ENCODE data around the gene WNT16. TPM values are rescaled to one million over a fixed set of nuclear protein-coding genes. Genes with fewer than 3 reads are reported as not detected.
A peak's percentile ranks its signal among the peaks of the same experiment; 100 is the strongest.

Gene WNT16
- total and polyA plus RNA-seq, 2 experiments from 2014 or later = 0.45 to 0.73 TPM

- no peaks in the 10 kb centered on the region for H3K9me2 ChIP-seq (ENCODE audit: insufficient read depth)
- no peak for ATAC-seq
- no peaks in the 10 kb centered on the region for H3F3A ChIP-seq (replicated peaks; ENCODE audit: low read depth)
- no peaks in the 10 kb centered on the region for H3K27me3 Mint-ChIP-seq (ENCODE audit: insufficient read depth, low read depth, poor library complexity)
- H3K4me3 ChIP-seq = no peak overlapping the region
- H3K4me3 Mint-ChIP-seq = no peak overlapping the region
- TF ChIP-seq EZH2phosphoT487 (IDR thresholded peaks at IDR 0.05; ENCODE audit: unreplicated experiment) = no peak
- no peak for TF ChIP-seq CTCF (conservative IDR thresholded peaks at IDR 0.05; ENCODE audit: low read depth in 2 of 2)
- no peak for TF ChIP-seq ZNF114 (CRISPR knock-in tag; IDR thresholded peaks at IDR 0.05)
- no peak for TF ChIP-seq POLR2AphosphoS5 (IDR thresholded peaks at IDR 0.05; ENCODE audit: low read depth)
- no peak for TF ChIP-seq STAT1 (IDR thresholded peaks at IDR 0.05; ENCODE audit: unreplicated experiment)
- TF ChIP-seq ZNF331 (CRISPR knock-in tag; IDR thresholded peaks at IDR 0.05; ENCODE audit: low read depth) = no peak
- TF ChIP-seq CREB1 (CRISPR knock-in tag; IDR thresholded peaks at IDR 0.05; ENCODE audit: low read depth) = no peak
- TF ChIP-seq EZH2 (IDR thresholded peaks at IDR 0.05; ENCODE audit: low read depth, unreplicated experiment) = no peak
- TF ChIP-seq NANOG (IDR thresholded peaks at IDR 0.05; ENCODE audit: borderline replicate concordance) = no peak
- no peak for TF ChIP-seq JUNB (IDR thresholded peaks at IDR 0.05; ENCODE audit: unreplicated experiment)
- TF ChIP-seq, protein P1, sequence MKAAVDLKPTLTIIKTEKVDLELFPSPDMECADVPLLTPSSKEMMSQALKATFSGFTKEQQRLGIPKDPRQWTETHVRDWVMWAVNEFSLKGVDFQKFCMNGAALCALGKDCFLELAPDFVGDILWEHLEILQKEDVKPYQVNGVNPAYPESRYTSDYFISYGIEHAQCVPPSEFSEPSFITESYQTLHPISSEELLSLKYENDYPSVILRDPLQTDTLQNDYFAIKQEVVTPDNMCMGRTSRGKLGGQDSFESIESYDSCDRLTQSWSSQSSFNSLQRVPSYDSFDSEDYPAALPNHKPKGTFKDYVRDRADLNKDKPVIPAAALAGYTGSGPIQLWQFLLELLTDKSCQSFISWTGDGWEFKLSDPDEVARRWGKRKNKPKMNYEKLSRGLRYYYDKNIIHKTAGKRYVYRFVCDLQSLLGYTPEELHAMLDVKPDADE (IDR thresholded peaks at IDR 0.05) = no peak
- no peak for TF ChIP-seq ZNF462 (CRISPR knock-in tag; IDR thresholded peaks at IDR 0.05)
- TF ChIP-seq, protein P2, sequence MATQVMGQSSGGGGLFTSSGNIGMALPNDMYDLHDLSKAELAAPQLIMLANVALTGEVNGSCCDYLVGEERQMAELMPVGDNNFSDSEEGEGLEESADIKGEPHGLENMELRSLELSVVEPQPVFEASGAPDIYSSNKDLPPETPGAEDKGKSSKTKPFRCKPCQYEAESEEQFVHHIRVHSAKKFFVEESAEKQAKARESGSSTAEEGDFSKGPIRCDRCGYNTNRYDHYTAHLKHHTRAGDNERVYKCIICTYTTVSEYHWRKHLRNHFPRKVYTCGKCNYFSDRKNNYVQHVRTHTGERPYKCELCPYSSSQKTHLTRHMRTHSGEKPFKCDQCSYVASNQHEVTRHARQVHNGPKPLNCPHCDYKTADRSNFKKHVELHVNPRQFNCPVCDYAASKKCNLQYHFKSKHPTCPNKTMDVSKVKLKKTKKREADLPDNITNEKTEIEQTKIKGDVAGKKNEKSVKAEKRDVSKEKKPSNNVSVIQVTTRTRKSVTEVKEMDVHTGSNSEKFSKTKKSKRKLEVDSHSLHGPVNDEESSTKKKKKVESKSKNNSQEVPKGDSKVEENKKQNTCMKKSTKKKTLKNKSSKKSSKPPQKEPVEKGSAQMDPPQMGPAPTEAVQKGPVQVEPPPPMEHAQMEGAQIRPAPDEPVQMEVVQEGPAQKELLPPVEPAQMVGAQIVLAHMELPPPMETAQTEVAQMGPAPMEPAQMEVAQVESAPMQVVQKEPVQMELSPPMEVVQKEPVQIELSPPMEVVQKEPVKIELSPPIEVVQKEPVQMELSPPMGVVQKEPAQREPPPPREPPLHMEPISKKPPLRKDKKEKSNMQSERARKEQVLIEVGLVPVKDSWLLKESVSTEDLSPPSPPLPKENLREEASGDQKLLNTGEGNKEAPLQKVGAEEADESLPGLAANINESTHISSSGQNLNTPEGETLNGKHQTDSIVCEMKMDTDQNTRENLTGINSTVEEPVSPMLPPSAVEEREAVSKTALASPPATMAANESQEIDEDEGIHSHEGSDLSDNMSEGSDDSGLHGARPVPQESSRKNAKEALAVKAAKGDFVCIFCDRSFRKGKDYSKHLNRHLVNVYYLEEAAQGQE (IDR thresholded peaks at IDR 0.05; ENCODE audit: unreplicated experiment) = no peak
- no peaks in the 10 kb centered on the region for H3K36me3 Mint-ChIP-seq (ENCODE audit: low read depth)
- no peaks in the 10 kb centered on the region for H3K36me3 ChIP-seq (ENCODE audit: insufficient read depth)
- DNase-seq (ENCODE audit: low spot score) = no peak
- no peak overlapping the region for H2AFZ ChIP-seq
- H4K20me1 ChIP-seq (replicated peaks; ENCODE audit: insufficient read depth) = peaks cover 6% of the 10 kb centered on the region; the same call in 1 of the 2 replicates
- H3K27ac ChIP-seq (ENCODE audit: low read depth) = no peak overlapping the region
- no peak overlapping the region for H3K4me2 ChIP-seq
- no peaks in the 10 kb centered on the region for H3K9me3 Mint-ChIP-seq
- H3K4me1 ChIP-seq (ENCODE audit: insufficient read depth) = peaks cover 11% of the 10 kb centered on the region; the same call in 1 of the 2 replicates
- peaks cover 94% of the 10 kb centered on the region for H3K79me2 ChIP-seq (replicated peaks; ENCODE audit: insufficient read depth)
- peaks cover 26% of the 10 kb centered on the region; the same call in 2 of the 3 replicates for H3K4me1 Mint-ChIP-seq
- 0 out of 2 replicates have a peak overlapping the region, but pooled peaks have one; percentile 16 for H3K27ac Mint-ChIP-seq
- H3K27me3 ChIP-seq (ENCODE audit: insufficient read depth) = no peaks in the 10 kb centered on the region
Observed at GRCh38 chr7:121385056-121385799, 56.4 kb downstream of the WNT16 start.
